ENCODE data around the gene TMCO1.
A peak's percentile ranks its signal among the peaks of the same experiment; 100 is the strongest.
"Not testable (repeated sequence)": the region's sequence is repeated elsewhere in the genome, so short reads cannot be mapped to it uniquely, and the experiment has no call there.

Gene TMCO1

DNA sequence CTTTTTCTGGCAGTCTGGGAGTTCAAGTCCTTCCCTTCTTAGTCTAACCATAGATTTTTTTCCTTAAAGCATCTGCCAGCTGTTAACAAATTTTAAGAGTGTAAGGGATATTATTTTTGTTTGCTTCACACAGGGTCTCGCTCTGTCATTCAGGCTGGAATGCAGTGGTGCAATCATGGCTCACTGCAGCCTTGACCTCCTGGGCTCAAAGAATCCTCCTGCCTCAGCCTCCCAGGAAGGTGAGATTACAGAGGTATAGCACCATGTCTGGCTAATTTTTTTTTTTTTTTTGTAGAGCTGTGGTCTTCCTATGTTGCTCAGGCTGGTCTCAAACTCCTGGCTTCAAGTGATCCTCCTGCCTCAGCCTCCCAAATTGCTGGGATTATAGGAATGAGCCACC is 23.8 kb downstream of the TMCO1 start:
- not testable (repeated sequence) for DNase-seq

DNA sequence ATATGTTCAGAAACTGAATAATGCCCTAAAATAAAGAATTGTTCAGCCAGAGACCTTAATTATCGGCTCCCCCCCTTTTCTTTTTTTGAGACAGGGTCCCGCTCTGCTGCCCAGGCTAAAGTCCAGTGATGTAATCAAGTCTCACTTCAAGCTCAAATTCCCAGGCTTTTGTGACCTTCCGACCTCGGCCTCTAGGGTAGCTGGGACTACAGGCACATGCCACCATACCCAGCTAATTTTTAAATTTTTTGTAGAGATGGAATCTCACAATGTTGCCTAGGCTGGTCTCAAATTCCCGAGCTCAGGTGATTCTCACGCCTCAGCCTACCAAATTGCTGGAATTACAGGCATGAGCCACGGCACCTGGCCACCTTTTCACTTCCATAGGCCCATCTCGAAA is 26.5 kb downstream of the TMCO1 start:
- DNase-seq = no peak

GRCh38 chr1:165738794-165739193 is 29.9 kb downstream of the TMCO1 start:
- DNase-seq = no peak

- DNase-seq = no peak
These were observed 31.5 kb downstream of the TMCO1 start for GRCh38 chr1:165737196-165737595.

DNA sequence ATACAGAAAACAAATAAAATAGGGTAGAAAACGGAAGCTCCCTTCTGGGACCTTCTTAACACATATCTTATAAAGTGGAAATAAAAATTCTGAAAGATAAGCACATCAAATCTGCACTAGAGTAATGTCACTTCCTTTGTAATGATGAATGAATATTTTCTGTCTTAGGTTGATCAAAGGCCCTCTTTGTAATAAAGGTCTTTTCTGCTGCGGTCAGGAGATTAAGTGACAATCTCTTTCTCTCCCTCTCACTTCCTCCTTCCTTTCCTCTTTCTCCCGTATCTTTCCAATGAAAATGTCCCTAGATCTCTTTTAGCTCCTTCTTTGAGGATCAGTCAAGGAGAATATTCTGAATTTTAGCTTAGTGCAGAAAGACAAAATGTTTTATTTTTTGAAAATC is 33.8 kb downstream of the TMCO1 start:
- no peak for DNase-seq

DNA sequence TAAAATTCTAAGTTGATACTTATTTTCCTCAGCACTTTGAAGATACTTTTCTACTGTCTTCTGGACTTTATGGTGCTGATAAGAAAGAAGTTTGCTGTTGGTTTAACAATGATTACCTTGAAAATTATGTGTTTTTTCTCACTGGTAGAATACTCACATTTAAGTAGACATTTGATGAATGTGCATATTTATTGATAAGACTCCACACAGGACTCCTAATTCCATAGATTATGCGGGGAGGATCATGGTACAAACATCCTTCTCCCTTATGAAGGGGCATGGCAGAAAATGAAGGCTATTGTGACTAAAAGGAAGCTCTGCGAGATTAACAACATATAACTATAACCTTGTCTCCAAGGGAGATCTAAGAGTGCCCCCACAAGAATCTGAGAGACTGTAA is 41.8 kb downstream of the TMCO1 start:
- no peak for DNase-seq

DNA sequence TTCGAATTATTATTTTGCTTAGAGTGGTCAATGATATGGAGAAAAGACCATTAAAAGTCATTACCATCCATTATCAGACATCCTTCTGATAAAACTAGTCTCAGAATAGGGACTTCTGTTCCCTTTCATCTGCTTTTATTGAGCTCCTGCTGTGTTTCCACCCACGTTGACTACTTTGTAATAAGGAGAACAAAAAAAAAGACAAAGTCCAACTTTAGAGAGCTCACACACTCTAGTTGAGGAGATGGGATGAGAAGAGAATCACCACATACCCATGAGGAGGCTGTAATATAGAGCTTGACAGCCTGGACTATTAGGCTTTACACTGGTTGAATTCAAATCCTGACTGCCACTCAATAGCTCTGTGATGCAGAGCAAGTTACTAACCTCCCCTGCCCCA is 42.5 kb downstream of the TMCO1 start:
- DNase-seq = no peak

GRCh38 chr1:165717918-165718515 is 50.7 kb downstream of the TMCO1 start:
- no peak for DNase-seq

GRCh38 chr1:165716265-165717051 is 52.2 kb downstream of the TMCO1 start:
- not testable (repeated sequence) for DNase-seq

DNA sequence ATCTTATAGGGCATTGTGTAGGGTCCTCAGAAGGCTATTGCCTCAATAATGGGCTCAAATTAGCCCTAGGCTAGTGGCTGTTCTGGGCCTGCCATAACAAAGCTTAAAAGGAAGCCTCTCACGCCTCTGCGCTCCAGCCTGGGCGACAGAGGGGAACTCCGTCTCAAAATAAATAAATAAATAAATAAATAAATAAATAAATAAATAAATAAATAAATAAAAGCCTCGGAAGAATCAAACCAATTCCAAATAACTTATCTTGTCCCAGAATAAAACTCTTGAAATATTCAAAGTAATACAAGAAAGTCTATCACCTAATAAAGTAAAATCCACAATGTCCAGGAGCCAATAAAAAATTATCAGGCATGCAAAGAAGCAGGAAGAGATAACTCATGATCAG is 55.9 kb downstream of the TMCO1 start:
- DNase-seq = no peak

DNA sequence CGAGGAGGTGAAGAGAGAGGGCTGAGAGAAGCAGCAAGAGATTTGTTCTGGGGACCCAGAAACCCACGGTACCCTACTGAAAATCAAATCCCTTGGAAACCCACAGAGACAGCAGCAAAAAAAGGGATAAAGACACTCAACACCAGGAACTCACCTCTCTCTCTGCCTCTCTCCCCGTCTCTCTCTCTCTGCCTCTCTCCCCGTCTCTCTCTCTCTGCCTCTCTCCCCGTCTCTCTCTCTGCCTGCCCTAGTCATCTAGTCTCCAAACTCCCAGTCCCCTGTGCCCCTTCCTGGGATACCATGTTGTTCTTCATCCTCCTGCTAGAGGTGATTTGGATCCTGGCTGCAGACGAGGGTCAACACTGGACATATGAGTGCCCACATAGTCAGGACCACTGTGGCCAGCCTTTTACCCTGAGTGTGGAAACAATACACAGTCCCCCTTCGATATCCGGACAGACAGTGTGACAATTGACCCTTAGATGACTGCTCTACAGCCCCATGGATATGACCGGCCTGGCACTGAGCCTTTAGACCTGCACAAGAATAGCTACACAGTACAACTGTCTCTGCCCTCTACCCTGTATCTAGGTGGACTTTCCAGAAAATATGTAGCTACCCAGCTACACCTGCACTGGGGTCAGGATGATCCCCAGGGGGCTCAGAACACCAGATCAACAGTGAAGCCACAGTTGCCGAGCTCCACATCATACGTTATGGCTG is 60.5 kb downstream of the TMCO1 start:
- DNase-seq = no peak

- DNase-seq = no peak
These were observed 65.0 kb downstream of the TMCO1 start for GRCh38 chr1:165703648-165704047.

DNA sequence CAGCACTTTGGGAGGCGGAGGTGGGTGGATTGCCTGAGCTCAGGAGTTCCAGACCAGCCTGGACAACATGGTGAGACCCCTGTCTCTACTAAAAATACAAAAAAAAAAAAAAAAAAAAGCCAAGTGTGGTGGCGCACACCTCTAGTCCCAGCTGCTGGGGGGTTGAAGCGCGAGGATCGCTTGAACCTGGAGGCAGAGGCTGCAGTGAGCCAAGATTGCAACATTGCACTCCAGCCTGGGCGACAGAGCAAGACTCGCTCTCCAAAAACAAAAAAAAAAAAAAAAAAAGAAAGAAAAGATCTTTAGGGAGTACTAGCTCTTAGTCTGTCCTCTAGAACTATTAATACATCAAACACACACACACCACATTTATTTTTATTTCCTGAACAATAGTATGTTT is 66.7 kb downstream of the TMCO1 start:
- DNase-seq = not testable (repeated sequence)

GRCh38 chr1:165699577-165699976 is 69.1 kb downstream of the TMCO1 start:
- no peak for DNase-seq

DNA sequence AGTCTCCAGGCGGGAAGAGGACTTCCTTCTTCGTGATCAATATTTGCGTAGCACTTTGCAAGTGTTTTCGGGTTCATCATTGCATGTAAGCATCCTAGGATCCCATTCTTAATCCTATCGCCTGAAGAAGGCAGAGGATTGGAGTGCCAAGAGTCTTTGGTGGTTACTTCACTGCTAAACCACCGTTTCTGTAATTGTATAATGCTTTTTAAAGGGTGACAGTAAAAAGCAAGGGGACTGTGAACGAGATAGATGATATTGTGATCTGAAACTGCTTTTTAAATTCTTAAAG is 70.0 kb downstream of the TMCO1 start:
- no peak for DNase-seq

DNA sequence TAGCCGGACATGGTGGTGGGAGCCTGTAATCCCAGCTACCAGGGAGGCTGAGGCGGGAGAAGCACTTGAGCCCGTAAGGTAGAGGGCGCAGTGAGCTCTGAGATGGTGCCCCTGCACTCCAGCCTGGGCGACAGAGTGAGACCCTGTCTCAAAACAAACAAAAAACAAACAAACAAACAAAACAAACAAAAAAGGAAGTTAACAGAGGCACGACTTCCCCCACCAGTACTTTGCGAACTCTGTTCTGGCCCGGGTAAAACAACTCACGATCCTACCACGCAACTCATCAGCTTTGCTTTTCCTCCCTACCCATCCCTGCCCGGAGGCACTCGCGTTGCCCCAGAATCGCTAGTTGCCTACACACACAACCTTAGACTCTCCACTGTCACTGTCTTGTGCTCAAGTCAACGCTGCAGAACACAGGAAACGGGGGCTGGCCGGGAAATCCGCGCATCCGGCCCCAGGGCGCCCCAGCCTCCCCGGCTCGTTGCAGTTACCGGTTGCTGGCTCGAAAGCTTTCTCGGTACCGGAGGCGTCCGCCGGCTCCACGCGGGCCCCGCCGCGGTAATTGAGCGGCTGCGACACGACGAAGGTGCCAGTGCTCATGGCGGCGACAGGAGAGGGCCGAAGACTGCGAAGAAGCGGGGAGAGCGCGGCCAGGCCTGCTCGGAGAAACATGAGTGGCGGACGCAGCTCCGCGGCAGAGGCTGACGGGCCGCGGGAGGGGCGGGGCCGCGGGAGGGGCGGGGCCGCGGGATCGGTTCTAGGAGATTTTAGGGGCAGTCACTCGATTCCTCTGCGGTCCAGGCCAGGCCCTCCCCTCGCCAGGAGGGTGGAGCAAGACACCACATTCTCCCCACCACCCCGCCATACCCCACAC is 70.5 kb downstream of the TMCO1 start, which contains the start of gene ALDH9A1:
Gene ALDH9A1, minus strand, starts transcription at position 682 of the 880 bp plus-strand sequence. Its CDS starts 4 bp downstream, at position 678.
- peak; percentile 95 for DNase-seq

DNA sequence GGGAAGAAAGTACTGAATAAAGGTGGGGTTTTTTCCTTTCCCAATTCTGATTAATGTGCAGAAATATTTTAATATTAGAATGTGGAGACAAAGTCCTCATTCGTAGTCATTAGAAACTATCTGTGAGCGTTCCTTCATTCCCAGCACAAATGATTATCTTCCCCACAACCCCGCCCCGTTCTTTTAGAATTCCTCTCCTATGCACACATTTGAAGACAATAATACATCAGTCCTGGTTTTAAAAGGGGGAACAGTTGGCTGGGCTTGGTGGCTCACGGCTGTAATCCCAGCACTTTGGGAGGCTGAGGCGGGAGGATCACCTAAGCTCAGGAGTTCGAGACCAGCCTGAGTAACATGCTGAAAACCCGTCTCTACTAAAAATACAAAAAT is 71.2 kb downstream of the TMCO1 start:
- no peak for DNase-seq

GRCh38 chr1:165696625-165697100 is 72.0 kb downstream of the TMCO1 start:
- DNase-seq = peak; percentile 35

DNA sequence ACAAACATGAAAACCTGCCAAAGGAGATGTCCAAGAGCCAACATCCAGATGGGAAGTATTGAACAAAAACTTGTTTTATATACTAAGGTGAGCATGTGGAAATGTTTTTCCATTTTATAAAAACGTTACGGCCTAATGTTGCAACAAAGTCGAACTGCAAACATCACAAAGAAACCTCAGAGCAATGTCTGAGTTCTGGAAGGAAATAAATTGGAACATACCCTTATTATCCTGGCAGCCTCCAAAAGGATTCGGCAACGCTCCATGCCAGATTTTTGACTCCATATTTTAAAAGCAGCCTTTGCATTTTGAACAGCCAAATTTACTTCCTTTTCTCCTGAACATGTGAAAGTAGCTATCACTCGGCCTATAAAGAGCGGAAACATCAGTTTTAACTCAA is 73.6 kb downstream of the TMCO1 start:
- peak; percentile 42 for DNase-seq

GRCh38 chr1:165688046-165688445 is 80.6 kb downstream of the TMCO1 start:
- no peak for DNase-seq

GRCh38 chr1:165686971-165687433 is 81.7 kb downstream of the TMCO1 start:
- DNase-seq = no peak

GRCh38 chr1:165686121-165686970 is 82.3 kb downstream of the TMCO1 start:
- DNase-seq = no peak

Data from left hindlimb (tissue), 1 donor.